ENCODE measurements around the gene CTDSPL. TPM values are rescaled to one million over a fixed set of nuclear protein-coding genes. Genes with fewer than 3 reads are reported as not detected.

The CTDSPL gene
- total RNA-seq, 1 experiment from 2014 or later, result 34.4 TPM

GRCh38 chr3:38001456-38002081 lies 139.9 kb downstream of the CTDSPL start:
- TF ChIP-seq, protein P1, sequence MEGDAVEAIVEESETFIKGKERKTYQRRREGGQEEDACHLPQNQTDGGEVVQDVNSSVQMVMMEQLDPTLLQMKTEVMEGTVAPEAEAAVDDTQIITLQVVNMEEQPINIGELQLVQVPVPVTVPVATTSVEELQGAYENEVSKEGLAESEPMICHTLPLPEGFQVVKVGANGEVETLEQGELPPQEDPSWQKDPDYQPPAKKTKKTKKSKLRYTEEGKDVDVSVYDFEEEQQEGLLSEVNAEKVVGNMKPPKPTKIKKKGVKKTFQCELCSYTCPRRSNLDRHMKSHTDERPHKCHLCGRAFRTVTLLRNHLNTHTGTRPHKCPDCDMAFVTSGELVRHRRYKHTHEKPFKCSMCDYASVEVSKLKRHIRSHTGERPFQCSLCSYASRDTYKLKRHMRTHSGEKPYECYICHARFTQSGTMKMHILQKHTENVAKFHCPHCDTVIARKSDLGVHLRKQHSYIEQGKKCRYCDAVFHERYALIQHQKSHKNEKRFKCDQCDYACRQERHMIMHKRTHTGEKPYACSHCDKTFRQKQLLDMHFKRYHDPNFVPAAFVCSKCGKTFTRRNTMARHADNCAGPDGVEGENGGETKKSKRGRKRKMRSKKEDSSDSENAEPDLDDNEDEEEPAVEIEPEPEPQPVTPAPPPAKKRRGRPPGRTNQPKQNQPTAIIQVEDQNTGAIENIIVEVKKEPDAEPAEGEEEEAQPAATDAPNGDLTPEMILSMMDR (IDR thresholded peaks at IDR 0.05 in 2 of 3, conservative IDR thresholded peaks at IDR 0.05 in 1 of 3; ENCODE audit: borderline replicate concordance in 1 of 3, insufficient read depth in 1 of 3, low read depth in 2 of 3, low read length in 2 of 3), result peak in 2 of 3 experiments; percentile 57 to 80; a peak in 4 of 6 replicates
- no peak for TF ChIP-seq TCF7L2 (IDR thresholded peaks at IDR 0.05; ENCODE audit: borderline replicate concordance, extremely low read depth, insufficient read depth, insufficient read length)
- H2AFZ ChIP-seq (ENCODE audit: low read depth, low read length, poor library complexity, severe bottlenecking), result no peak overlapping the region
- ChIA-PET POLR2A (interaction anchor here (0.5 kb wide), 1 partner anchor 116 kb away, joined by 4 read pairs; no protein-coding TSS in a partner anchor), RAD21 (ENCODE audit: low non-redundant PET in 1 of 2, low total read pairs in 2 of 2, uncharacterized antibody in 2 of 2, unreplicated experiment in 2 of 2) (interaction anchor here in 1 of 2 experiments (1.1 kb wide), 1 partner anchor 345 kb away, joined by 3 read pairs; the partner anchor contains the start of gene XYLB), CTCF (interaction anchor here (0.9 to 1.3 kb wide), 4 partner anchors 9 to 147 kb away, joined by 3 to 7 read pairs (median 4); no protein-coding TSS in a partner anchor)
- H3K9me2 ChIP-seq (ENCODE audit: insufficient read depth), result no peaks in the 10 kb centered on the region
- H4K20me1 ChIP-seq (ENCODE audit: insufficient read depth), result no peaks in the 10 kb centered on the region
- no peak overlapping the region for H3K9ac ChIP-seq (ENCODE audit: low read length)
- BruUV-seq (replicated peaks), result no TSS peak
- no peak overlapping the region for H3K4me3 ChIP-seq (replicated peaks in 1 of 2; ENCODE audit: low read depth in 1 of 2, low read length in 2 of 2)
- no peaks in the 10 kb centered on the region for H3K79me2 ChIP-seq (ENCODE audit: insufficient read depth, low read length)
- ATAC-seq (peak; percentile 57), DNase-seq (ENCODE audit: low read depth, low spot score) (no peak)
- no peak overlapping the region for H3K27ac ChIP-seq (ENCODE audit: low read depth, low read length)
- H3K9me3 ChIP-seq (ENCODE audit: control insufficient read depth in 1 of 2, insufficient read depth in 1 of 2, low read depth in 1 of 2, low read length in 2 of 2), result no peaks in the 10 kb centered on the region
- no peaks in the 10 kb centered on the region for H3K36me3 ChIP-seq (ENCODE audit: control insufficient read depth in 1 of 2, insufficient read depth in 2 of 2, low read length in 2 of 2)
- no peak overlapping the region for H3K4me2 ChIP-seq (ENCODE audit: low read length)
- H3K27me3 ChIP-seq (ENCODE audit: insufficient read depth, low read length), result no peaks in the 10 kb centered on the region
- peaks cover 11 to 46% of the 10 kb centered on the region in 2 experiments for H3K4me1 ChIP-seq (ENCODE audit: control insufficient read depth in 1 of 2, insufficient read depth in 2 of 2, low read length in 2 of 2)
- intact Hi-C loops (cut with micrococcal nuclease), result loop anchor here (2.0 kb wide), 1 partner anchor 147 kb away; no protein-coding TSS in a partner anchor

- no TSS peak for BruUV-seq (replicated peaks)
- intact Hi-C loops (cut with micrococcal nuclease), result loop anchor here (2.0 kb wide), 1 partner anchor 148 kb away; no protein-coding TSS in a partner anchor
- ChIA-PET CTCF (interaction anchor here (1.3 kb wide), 1 partner anchor 147 kb away, joined by 4 read pairs; no protein-coding TSS in a partner anchor), RAD21 (ENCODE audit: low non-redundant PET in 1 of 2, low total read pairs in 2 of 2, uncharacterized antibody in 2 of 2, unreplicated experiment in 2 of 2) (interaction anchor here in 1 of 2 experiments (1.1 kb wide), 1 partner anchor 344 kb away, joined by 3 read pairs; the partner anchor contains the start of gene XYLB), POLR2A (interaction anchor here (0.5 kb wide), 1 partner anchor 115 kb away, joined by 4 read pairs; no protein-coding TSS in a partner anchor)
- Histone ChIP-seq H3K27ac (ENCODE audit: low read depth, low read length) (no peak overlapping the region), H4K20me1 (ENCODE audit: insufficient read depth) (no peaks in the 10 kb centered on the region), H3K79me2 (ENCODE audit: insufficient read depth, low read length) (no peaks in the 10 kb centered on the region), H3K9me2 (ENCODE audit: insufficient read depth) (no peaks in the 10 kb centered on the region), H3K27me3 (ENCODE audit: insufficient read depth, low read length) (no peaks in the 10 kb centered on the region), H2AFZ (ENCODE audit: low read depth, low read length, poor library complexity, severe bottlenecking) (no peak overlapping the region), H3K9me3 (ENCODE audit: control insufficient read depth in 1 of 2, insufficient read depth in 1 of 2, low read depth in 1 of 2, low read length in 2 of 2) (no peaks in the 10 kb centered on the region), H3K9ac (ENCODE audit: low read length) (no peak overlapping the region), H3K4me3 (replicated peaks in 1 of 2; ENCODE audit: low read depth in 1 of 2, low read length in 2 of 2) (no peak overlapping the region), H3K36me3 (ENCODE audit: control insufficient read depth in 1 of 2, insufficient read depth in 2 of 2, low read length in 2 of 2) (no peaks in the 10 kb centered on the region), H3K4me2 (ENCODE audit: low read length) (no peak overlapping the region), H3K4me1 (ENCODE audit: control insufficient read depth in 1 of 2, insufficient read depth in 2 of 2, low read length in 2 of 2) (peaks cover 9 to 41% of the 10 kb centered on the region in 2 experiments)
- DNase-seq (ENCODE audit: low read depth, low spot score), result no peak
- ATAC-seq, result no peak
- TF ChIP-seq RAD21 (IDR thresholded peaks at IDR 0.05; ENCODE audit: low read depth), result no peak
- TF ChIP-seq POLR2A (IDR thresholded peaks at IDR 0.05; ENCODE audit: borderline replicate concordance, extremely low read depth, insufficient read depth, insufficient read length), result no peak
- TF ChIP-seq EGR1 (IDR thresholded peaks at IDR 0.05; ENCODE audit: low read depth), result no peak
- TF ChIP-seq JUND (IDR thresholded peaks at IDR 0.05), result no peak
- TF ChIP-seq, protein P1 (IDR thresholded peaks at IDR 0.05 in 2 of 3, conservative IDR thresholded peaks at IDR 0.05 in 1 of 3; ENCODE audit: borderline replicate concordance in 1 of 3, insufficient read depth in 1 of 3, low read depth in 2 of 3, low read length in 2 of 3), result no peak
- no peak for TF ChIP-seq SRF (IDR thresholded peaks at IDR 0.05; ENCODE audit: low read depth)
- TF ChIP-seq, protein P2, sequence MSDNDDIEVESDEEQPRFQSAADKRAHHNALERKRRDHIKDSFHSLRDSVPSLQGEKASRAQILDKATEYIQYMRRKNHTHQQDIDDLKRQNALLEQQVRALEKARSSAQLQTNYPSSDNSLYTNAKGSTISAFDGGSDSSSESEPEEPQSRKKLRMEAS (IDR thresholded peaks at IDR 0.05), result no peak
- no peak for TF ChIP-seq SIN3A (IDR thresholded peaks at IDR 0.05; ENCODE audit: low read depth)
- no peak for TF ChIP-seq EZH2 (IDR thresholded peaks at IDR 0.05)
These were observed 140.7 kb downstream of the CTDSPL start for GRCh38 chr3:38002291-38002876.

Measured in HCT116 (cell line).